ENCODE data around the gene C12orf42. TPM values are rescaled to one million over a fixed set of nuclear protein-coding genes. Genes with fewer than 3 reads are reported as not detected.

Gene C12orf42
- total RNA-seq, 1 donor from 2014 or later = not detected

DNA sequence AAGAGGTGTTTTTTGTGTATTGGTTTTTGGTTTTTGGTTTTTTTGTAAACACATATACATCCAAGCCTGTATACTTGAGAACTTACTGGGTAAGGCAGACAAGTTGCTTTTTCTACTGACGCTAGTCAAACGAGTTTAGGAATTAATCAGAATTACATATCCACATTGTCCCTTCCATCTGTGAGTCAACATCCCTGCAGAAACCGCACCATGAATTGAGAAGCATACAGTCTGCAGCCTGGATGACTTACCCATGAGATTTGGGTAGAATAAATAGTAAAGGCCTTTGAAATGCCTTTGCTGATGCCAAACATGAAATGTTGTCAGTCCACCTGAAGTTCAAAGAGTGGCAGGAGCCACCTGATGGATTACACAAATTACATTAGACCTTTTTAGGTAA, 21.4 kb upstream of the C12orf42 start:
- FAIRE-seq (no peak), DNase-seq (ENCODE audit: low read depth) (peak; percentile 36)
- no peak overlapping the region for H3K4me3 ChIP-seq (ENCODE audit: low read depth, low read length)
- H3K27me3 ChIP-seq (ENCODE audit: control insufficient read depth, insufficient read depth, low read length) = no peaks in the 10 kb centered on the region
- TF ChIP-seq, protein P1, sequence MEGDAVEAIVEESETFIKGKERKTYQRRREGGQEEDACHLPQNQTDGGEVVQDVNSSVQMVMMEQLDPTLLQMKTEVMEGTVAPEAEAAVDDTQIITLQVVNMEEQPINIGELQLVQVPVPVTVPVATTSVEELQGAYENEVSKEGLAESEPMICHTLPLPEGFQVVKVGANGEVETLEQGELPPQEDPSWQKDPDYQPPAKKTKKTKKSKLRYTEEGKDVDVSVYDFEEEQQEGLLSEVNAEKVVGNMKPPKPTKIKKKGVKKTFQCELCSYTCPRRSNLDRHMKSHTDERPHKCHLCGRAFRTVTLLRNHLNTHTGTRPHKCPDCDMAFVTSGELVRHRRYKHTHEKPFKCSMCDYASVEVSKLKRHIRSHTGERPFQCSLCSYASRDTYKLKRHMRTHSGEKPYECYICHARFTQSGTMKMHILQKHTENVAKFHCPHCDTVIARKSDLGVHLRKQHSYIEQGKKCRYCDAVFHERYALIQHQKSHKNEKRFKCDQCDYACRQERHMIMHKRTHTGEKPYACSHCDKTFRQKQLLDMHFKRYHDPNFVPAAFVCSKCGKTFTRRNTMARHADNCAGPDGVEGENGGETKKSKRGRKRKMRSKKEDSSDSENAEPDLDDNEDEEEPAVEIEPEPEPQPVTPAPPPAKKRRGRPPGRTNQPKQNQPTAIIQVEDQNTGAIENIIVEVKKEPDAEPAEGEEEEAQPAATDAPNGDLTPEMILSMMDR (IDR thresholded peaks at IDR 0.05; ENCODE audit: insufficient read depth, low read length, severe bottlenecking) = no peak
- no peaks in the 10 kb centered on the region for H3K36me3 ChIP-seq (ENCODE audit: control insufficient read depth, insufficient read depth, low read length)

DNA sequence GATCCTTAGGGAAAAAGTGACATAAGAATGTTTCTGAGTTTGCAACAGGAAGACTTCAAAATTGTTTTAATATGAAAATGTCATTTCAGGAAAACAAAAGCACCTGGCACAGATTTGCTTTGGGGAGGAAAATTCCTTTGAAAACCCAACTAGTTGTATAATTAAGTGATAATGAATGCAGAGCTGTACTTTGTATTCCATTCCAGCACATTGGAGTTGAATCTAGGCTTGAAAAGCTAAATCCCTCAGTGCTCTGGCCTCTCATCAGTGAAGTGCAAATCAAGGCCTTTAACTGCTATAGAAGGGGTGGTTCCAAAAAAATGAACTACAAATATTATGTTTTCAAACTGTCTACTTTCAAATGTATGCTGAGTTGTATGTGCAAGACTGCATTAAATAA, 19.6 kb upstream of the C12orf42 start:
- no peak for FAIRE-seq
- Histone ChIP-seq H3K27me3 (ENCODE audit: control insufficient read depth, insufficient read depth, low read length) (no peaks in the 10 kb centered on the region), H3K36me3 (ENCODE audit: control insufficient read depth, insufficient read depth, low read length) (no peaks in the 10 kb centered on the region), H3K4me3 (ENCODE audit: low read depth, low read length) (no peak overlapping the region)
- TF ChIP-seq, protein P1 (IDR thresholded peaks at IDR 0.05; ENCODE audit: insufficient read depth, low read length, severe bottlenecking) = no peak
- no peak for DNase-seq (ENCODE audit: low read depth)

DNA sequence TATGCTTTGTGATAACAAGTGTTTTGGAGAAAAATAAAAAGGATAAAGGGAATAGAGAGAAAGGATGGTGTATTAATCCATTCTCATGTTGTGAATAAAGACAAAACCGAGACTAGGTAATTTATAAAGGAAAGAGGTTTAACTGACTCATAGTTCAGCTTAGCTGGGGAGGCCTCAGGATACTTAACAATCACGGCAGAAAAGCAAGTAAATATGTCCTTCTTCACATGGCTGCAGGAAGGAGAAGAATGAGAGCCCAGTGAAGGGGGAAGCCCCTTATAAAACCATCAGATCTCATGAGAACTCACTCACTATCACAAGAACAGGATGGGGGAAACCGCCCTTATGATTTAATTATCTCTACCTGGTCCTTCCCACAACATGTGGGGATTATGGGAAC, 18.1 kb upstream of the C12orf42 start:
- H3K4me3 ChIP-seq (ENCODE audit: low read depth, low read length) = no peak overlapping the region
- no peaks in the 10 kb centered on the region for H3K36me3 ChIP-seq (ENCODE audit: control insufficient read depth, insufficient read depth, low read length)
- TF ChIP-seq, protein P1 (IDR thresholded peaks at IDR 0.05; ENCODE audit: insufficient read depth, low read length, severe bottlenecking) = no peak
- FAIRE-seq (no peak), DNase-seq (ENCODE audit: low read depth) (no peak)
- no peaks in the 10 kb centered on the region for H3K27me3 ChIP-seq (ENCODE audit: control insufficient read depth, insufficient read depth, low read length)

DNA sequence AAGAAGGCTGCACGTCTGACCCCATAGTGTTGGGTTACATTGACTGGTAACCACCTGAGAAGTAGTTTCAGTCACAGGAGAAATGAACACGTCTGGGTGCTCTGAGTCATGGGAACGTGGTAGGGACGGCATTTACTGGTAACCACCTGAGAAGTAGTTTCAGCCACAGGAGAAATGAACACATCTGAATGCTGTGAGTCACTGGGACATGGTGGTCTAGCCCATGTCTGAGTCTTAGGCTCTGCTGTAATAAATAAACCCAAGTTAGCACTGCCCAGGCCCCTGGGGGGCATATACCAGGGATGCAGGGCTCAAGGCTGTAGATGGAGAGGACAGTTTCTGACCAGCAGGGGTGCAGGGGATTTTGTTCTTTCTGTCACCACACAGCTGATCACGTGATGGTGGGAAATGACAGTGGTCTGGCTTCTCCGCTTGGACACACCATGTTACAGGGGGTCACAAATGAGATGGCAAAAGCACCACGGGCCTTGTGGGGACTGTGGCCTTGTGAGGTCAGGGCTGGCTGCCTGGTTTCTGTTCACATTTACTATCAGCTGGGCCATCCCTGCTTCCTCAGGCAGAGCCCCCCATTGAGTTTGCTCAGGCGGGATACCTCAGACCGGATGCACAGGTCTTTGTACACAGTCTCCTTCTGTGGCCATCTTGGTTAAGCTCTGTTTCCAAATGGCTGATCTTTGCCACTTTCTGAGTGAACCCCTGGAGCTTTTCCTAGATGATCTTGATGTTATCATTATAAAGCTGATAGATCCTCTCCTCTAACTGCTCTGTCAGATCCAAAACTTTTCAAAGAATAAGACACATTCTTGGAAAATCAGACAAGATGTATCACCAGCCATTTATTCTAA, 9.8 kb upstream of the C12orf42 start:
- Histone ChIP-seq H3K36me3 (ENCODE audit: control insufficient read depth, insufficient read depth, low read length) (no peaks in the 10 kb centered on the region), H3K4me3 (ENCODE audit: low read depth, low read length) (no peak overlapping the region), H3K27me3 (ENCODE audit: control insufficient read depth, insufficient read depth, low read length) (no peaks in the 10 kb centered on the region)
- TF ChIP-seq, protein P1 (IDR thresholded peaks at IDR 0.05; ENCODE audit: insufficient read depth, low read length, severe bottlenecking) = no peak
- DNase-seq (ENCODE audit: low read depth) (peak; percentile 96), FAIRE-seq (peak; percentile 98)

DNA sequence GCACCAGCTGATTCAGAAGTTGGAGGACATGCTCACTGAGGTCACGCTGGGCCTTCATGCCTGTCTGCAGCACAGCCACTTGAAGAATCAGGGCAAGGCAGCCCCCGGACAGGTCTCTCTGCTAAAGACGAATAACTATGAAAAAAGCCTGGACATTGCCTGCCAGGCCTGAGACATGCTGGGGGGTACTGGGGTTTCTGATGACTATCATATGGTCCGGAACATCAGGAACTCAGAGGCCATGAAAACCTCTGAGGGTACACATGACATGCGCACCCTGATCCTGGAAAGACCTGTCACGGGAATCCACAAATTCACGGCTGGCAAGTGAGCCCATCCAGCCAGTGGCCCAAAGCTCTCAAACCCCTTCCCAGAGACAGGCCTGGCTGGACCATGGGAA, 8.8 kb upstream of the C12orf42 start:
- Histone ChIP-seq H3K27me3 (ENCODE audit: control insufficient read depth, insufficient read depth, low read length) (no peaks in the 10 kb centered on the region), H3K36me3 (ENCODE audit: control insufficient read depth, insufficient read depth, low read length) (no peaks in the 10 kb centered on the region), H3K4me3 (ENCODE audit: low read depth, low read length) (no peak overlapping the region)
- DNase-seq (ENCODE audit: low read depth) (no peak), FAIRE-seq (peak; percentile 60)
- TF ChIP-seq, protein P1 (IDR thresholded peaks at IDR 0.05; ENCODE audit: insufficient read depth, low read length, severe bottlenecking) = no peak

Data from bronchial epithelial cell (primary cell).